ENCODE measurements around the gene IL15RA.
"Not testable (repeated sequence)": the region's sequence is repeated elsewhere in the genome, so short reads cannot be mapped to it uniquely, and the experiment has no call there.

Gene IL15RA

GRCh38 chr10:5964736-5965135 lies 12.6 kb downstream of the IL15RA start:
- TF ChIP-seq CTCF (IDR thresholded peaks at IDR 0.05; ENCODE audit: low read depth, low read length), result no peak
- DNase-seq (ENCODE audit: low read depth in 2 of 2), result no peak
- no peak overlapping the region for H3K4me3 ChIP-seq (replicated peaks in 1 of 2; ENCODE audit: low read depth in 2 of 2, low read length in 2 of 2)

- no peak for DNase-seq (ENCODE audit: low read depth in 2 of 2)
- no peak overlapping the region for H3K4me3 ChIP-seq (replicated peaks in 1 of 2; ENCODE audit: low read depth in 2 of 2, low read length in 2 of 2)
- no peak for TF ChIP-seq CTCF (IDR thresholded peaks at IDR 0.05; ENCODE audit: low read depth, low read length)
Measured at GRCh38 chr10:5963591-5963990, 13.8 kb downstream of the IL15RA start.

- DNase-seq (ENCODE audit: low read depth in 2 of 2), result no peak
- TF ChIP-seq CTCF (IDR thresholded peaks at IDR 0.05; ENCODE audit: low read depth, low read length), result no peak
- H3K4me3 ChIP-seq (replicated peaks in 1 of 2; ENCODE audit: low read depth in 2 of 2, low read length in 2 of 2), result no peak overlapping the region
Measured at GRCh38 chr10:5963071-5963470, 14.3 kb downstream of the IL15RA start.

- H3K4me3 ChIP-seq (replicated peaks in 1 of 2; ENCODE audit: low read depth in 2 of 2, low read length in 2 of 2); DNase-seq (ENCODE audit: low read depth in 2 of 2): not testable (repeated sequence)
Measured at GRCh38 chr10:5962358-5962940, 14.9 kb downstream of the IL15RA start.

GRCh38 chr10:5961405-5962100 lies 15.8 kb downstream of the IL15RA start:
- no peak for DNase-seq (ENCODE audit: low read depth in 2 of 2)
- no peak overlapping the region for H3K4me3 ChIP-seq (replicated peaks in 1 of 2; ENCODE audit: low read depth in 2 of 2, low read length in 2 of 2)
- no peak for TF ChIP-seq CTCF (IDR thresholded peaks at IDR 0.05; ENCODE audit: low read depth, low read length)

GRCh38 chr10:5960973-5961275 lies 16.4 kb downstream of the IL15RA start:
- not testable (repeated sequence) for H3K4me3 ChIP-seq (replicated peaks in 1 of 2; ENCODE audit: low read depth in 2 of 2, low read length in 2 of 2)

GRCh38 chr10:5960070-5960972 lies 17.0 kb downstream of the IL15RA start:
- peak; percentile 20 to 66 for DNase-seq (ENCODE audit: low read depth in 2 of 2)
- no peak for TF ChIP-seq CTCF (IDR thresholded peaks at IDR 0.05; ENCODE audit: low read depth, low read length)

More at GRCh38 chr10:5960973-5961275, 16.4 kb downstream of the IL15RA start:
- not testable (repeated sequence) for DNase-seq (ENCODE audit: low read depth in 2 of 2)

More at GRCh38 chr10:5960070-5960972, 17.0 kb downstream of the IL15RA start:
- H3K4me3 ChIP-seq (replicated peaks in 1 of 2; ENCODE audit: low read depth in 2 of 2, low read length in 2 of 2), result no peak overlapping the region

All from cardiac fibroblast (primary cell).